IMR-90 (cell line): Measurements from ENCODE around the gene MLEC. TPM values are rescaled to one million over a fixed set of nuclear protein-coding genes. Genes with fewer than 3 reads are reported as not detected.

Experiments used
- ATAC-seq: fragments of 200-7000 bp; cut with Tn5 transposase; 2 replicates; pipeline ENCODE4 v1.9.1; 2020; ENCODE audit warnings: low read depth, mild to moderate bottlenecking, moderate library complexity
- BruUV-seq: library from RNA; stranded (reverse); fragments of 400-500 nt; replicated peaks from 2 replicates; lab custom pipeline; 2021; lab: Mats Ljungman, UMichigan
- CTCF ChIA-PET: fragments of 300-600 bp; formaldehyde crosslinking; extraction: SDS; loops from one replicate; lab custom pipeline; 2021; ENCODE audit warnings: antibody characterized with exemption; lab: Yijun Ruan, JAX
- POLR2A ChIA-PET: fragments of 300-600 bp; sonication (Branson Sonifier 250); formaldehyde crosslinking; loops from one replicate; lab custom pipeline; 2022; ENCODE audit warnings: antibody characterized with exemption; ENCODE audit not compliant: unreplicated experiment; lab: Charles Lee
- DNase-seq: peaks from one replicate; pipeline ENCODE4 v3.0.0; 2013
- H2AFZ ChIP-seq: replicated peaks from 2 replicates; pipeline ENCODE3; 2013; ENCODE audit warnings: low read length, mild to moderate bottlenecking; ENCODE audit not compliant: poor library complexity
- H2AK5ac ChIP-seq: 2 replicates; pipeline ENCODE4 v1.6.1; 2013; ENCODE audit warnings: low read depth, low read length, inconsistent platforms
- H2AK9ac ChIP-seq: replicated peaks from 2 replicates; pipeline ENCODE3; 2013; ENCODE audit warnings: mild to moderate bottlenecking, low read depth, low read length, moderate library complexity; ENCODE audit not compliant: poor library complexity
- H2BK120ac ChIP-seq: 2 replicates; pipeline ENCODE4 v1.6.1; 2013; ENCODE audit warnings: low read depth, low read length, inconsistent platforms
- H2BK15ac ChIP-seq: 3 replicates; pipeline ENCODE4 v1.6.1; 2013; ENCODE audit warnings: low read depth, low read length, inconsistent platforms
- H2BK20ac ChIP-seq: 2 replicates; pipeline ENCODE4 v1.6.1; 2013; ENCODE audit warnings: low read depth, mild to moderate bottlenecking, inconsistent platforms, low read length, moderate library complexity
- H2BK5ac ChIP-seq: 2 replicates; pipeline ENCODE4 v1.6.1; 2013; ENCODE audit warnings: mild to moderate bottlenecking, low read depth, low read length, inconsistent platforms; ENCODE audit not compliant: poor library complexity, severe bottlenecking
- H3K14ac ChIP-seq: replicated peaks from 2 replicates; pipeline ENCODE4 v1.6.1; 2013; ENCODE audit warnings: low read depth, low read length, inconsistent platforms
- H3K18ac ChIP-seq: 2 replicates; pipeline ENCODE4 v1.6.1; 2013; ENCODE audit warnings: low read depth, low read length, control low read depth
- H3K23ac ChIP-seq: 2 replicates; pipeline ENCODE4 v1.6.1; 2013; ENCODE audit warnings: low read depth, low read length, inconsistent platforms
- H3K27ac ChIP-seq: 2 replicates; pipeline ENCODE4 v1.5.1; 2013; ENCODE audit warnings: mild to moderate bottlenecking, control low read depth, low read length; ENCODE audit not compliant: insufficient read depth
- H3K27me3 ChIP-seq: 2 replicates; pipeline ENCODE4 v1.6.1; 2013; ENCODE audit warnings: low read length; ENCODE audit not compliant: control insufficient read depth, insufficient read depth
- H3K36me3 ChIP-seq: 2 replicates; pipeline ENCODE4 v1.6.1; 2013; ENCODE audit warnings: low read length, mixed read lengths; ENCODE audit not compliant: control insufficient read depth, insufficient read depth
- H3K4ac ChIP-seq: 2 replicates; pipeline ENCODE4 v1.6.1; 2013; ENCODE audit warnings: low read depth, low read length, inconsistent platforms
- H3K4me1 ChIP-seq: 2 replicates; pipeline ENCODE4 v1.6.1; 2013; ENCODE audit warnings: low read length, mixed read lengths; ENCODE audit not compliant: control insufficient read depth, insufficient read depth
- H3K4me2 ChIP-seq: 2 replicates; pipeline ENCODE4 v1.6.1; 2013; ENCODE audit warnings: low read depth, mild to moderate bottlenecking, control low read depth, low read length, moderate library complexity
- H3K4me3 ChIP-seq: 2 replicates; pipeline ENCODE4 v1.5.1; 2013; ENCODE audit warnings: low read depth, mild to moderate bottlenecking, control low read depth, low read length, moderate library complexity; ENCODE audit not compliant: insufficient read depth
- H3K56ac ChIP-seq: 2 replicates; pipeline ENCODE4 v1.6.1; 2013; ENCODE audit warnings: low read length, inconsistent platforms; ENCODE audit not compliant: insufficient read depth; ENCODE audit errors: extremely low read depth
- H3K79me1 ChIP-seq, 2 experiments: 2 replicates each; pipeline ENCODE4 v1.6.1; 2013; ENCODE audit warnings: low read length in 2 of 2, inconsistent platforms in 1 of 2, low read depth in 1 of 2
- H3K9ac ChIP-seq: 2 replicates; pipeline ENCODE4 v1.6.1; 2013; ENCODE audit warnings: low read depth, low read length, control low read depth
- H3K9me1 ChIP-seq: 2 replicates; pipeline ENCODE4 v1.6.1; 2013; ENCODE audit warnings: low read length, inconsistent platforms; ENCODE audit not compliant: insufficient read depth
- H3K9me3 ChIP-seq: 2 replicates; pipeline ENCODE4 v1.6.1; 2013; ENCODE audit warnings: low read length; ENCODE audit not compliant: control insufficient read depth, insufficient read depth
- H4K20me1 ChIP-seq: 2 replicates; pipeline ENCODE4 v1.6.1; 2013; ENCODE audit warnings: low read length, inconsistent platforms; ENCODE audit not compliant: insufficient read depth
- H4K5ac ChIP-seq: 2 replicates; pipeline ENCODE4 v1.6.1; 2013; ENCODE audit warnings: mild to moderate bottlenecking, low read depth, low read length, control low read depth
- H4K8ac ChIP-seq, 2 experiments: 2 replicates each; pipeline ENCODE4 v1.6.1; 2013; ENCODE audit warnings: low read depth in 2 of 2, low read length in 2 of 2, control low read depth in 1 of 2, inconsistent platforms in 1 of 2
- H4K91ac ChIP-seq: 2 replicates; pipeline ENCODE4 v1.6.1; 2013; ENCODE audit warnings: low read depth, low read length, inconsistent platforms; ENCODE audit not compliant: insufficient read depth
- BHLHE40 ChIP-seq: fragments of 150-350 bp; IDR thresholded peaks from 2 replicates; pipeline ENCODE4 v1.6.1; 2016; ENCODE audit warnings: mild to moderate bottlenecking, low read depth, low read length
- CHD1 ChIP-seq: IDR thresholded peaks from 2 replicates; pipeline ENCODE4 v1.6.1; 2012; ENCODE audit warnings: low read depth, low read length, improper control_type of control experiment
- FOS ChIP-seq: fragments of 150-350 bp; IDR thresholded peaks from 2 replicates; pipeline ENCODE4 v1.6.1; 2016; ENCODE audit warnings: low read depth, low read length
- MAFK ChIP-seq: IDR thresholded peaks from 2 replicates; pipeline ENCODE4 v1.6.1; 2012; ENCODE audit warnings: low read depth, low read length, improper control_type of control experiment
- MAZ ChIP-seq: IDR thresholded peaks from 2 replicates; pipeline ENCODE4 v1.6.1; 2012; ENCODE audit warnings: low read depth, mild to moderate bottlenecking, low read length, improper control_type of control experiment, moderate library complexity, borderline replicate concordance
- MXI1 ChIP-seq: IDR thresholded peaks from 2 replicates; pipeline ENCODE4 v1.6.1; 2012; ENCODE audit warnings: low read depth, mild to moderate bottlenecking, low read length, moderate library complexity, borderline replicate concordance
- NFE2L2 ChIP-seq: fragments of 150-350 bp; IDR thresholded peaks from 2 replicates; pipeline ENCODE4 v1.6.1; 2016; ENCODE audit warnings: low read depth, mild to moderate bottlenecking, low read length
- POLR2A ChIP-seq: IDR thresholded peaks from 2 replicates; pipeline ENCODE4 v1.6.1; 2012; ENCODE audit warnings: mild to moderate bottlenecking, low read depth, low read length
- RAD21 ChIP-seq: IDR thresholded peaks from 2 replicates; pipeline ENCODE4 v1.6.1; 2012; ENCODE audit warnings: low read length, improper control_type of control experiment
- RCOR1 ChIP-seq: IDR thresholded peaks from 2 replicates; pipeline ENCODE4 v1.6.1; 2012; ENCODE audit warnings: mild to moderate bottlenecking, low read length, improper control_type of control experiment; ENCODE audit not compliant: insufficient replicate concordance
- RFX5 ChIP-seq: IDR thresholded peaks from 2 replicates; pipeline ENCODE4 v1.8.0; 2012; ENCODE audit warnings: low read depth, mild to moderate bottlenecking, low read length, moderate library complexity
- WGBS, 2 experiments: methylation state at CpG; one replicate each; pipeline versions ENCODE4 v1.1.5 to v1.1.7; 2013; ENCODE audit warnings: missing lambda C conversion rate in 2 of 2; ENCODE audit not compliant: insufficient read length in 1 of 2; ENCODE audit errors: extremely low coverage in 2 of 2; 5-methylcytosine and 5-hydroxymethylcytosine counted together
- dilution Hi-C: fragments of 300-500 bp; cut with HindIII; formaldehyde crosslinking; loops from one replicate; pipeline ENCODE4 v1.14.3; 2018; ENCODE audit warnings: low sequenced_read_pairs; ENCODE audit not compliant: unreplicated experiment
- in situ Hi-C: fragments of 300-500 bp; cut with MboI; formaldehyde crosslinking; loops from 3 replicates; pipeline ENCODE4 v1.14.3; 2019; ENCODE audit warnings: low sequenced_read_pairs, inconsistent platforms, mixed read lengths
- intact Hi-C: fragments of 100-400 bp; cut with micrococcal nuclease; formaldehyde crosslinking; loops from 2 replicates; pipeline ENCODE4 v1.10.0; 2022
- polyA plus RNA-seq, 3 experiments: library from polyadenylated mRNA; depleted of rRNA; stranded (reverse); fragments of >200 nt; gene quantifications; 2 replicates each; pipeline ENCODE4 v1.2.3, GENCODE V29; 2012; ENCODE audit warnings: low replicate concordance in 1 of 3
- total RNA-seq: library from RNA; depleted of rRNA; stranded (reverse); fragments of >200 nt; gene quantifications from 2 replicates; pipeline ENCODE4 v1.2.3, GENCODE V29; 2012
- TF ChIP-seq, protein P1 (sequence below): fragments of 150-350 bp; IDR thresholded peaks from 2 replicates; pipeline ENCODE4 v1.6.1; 2016; ENCODE audit warnings: low read depth, mild to moderate bottlenecking, low read length, moderate library complexity, borderline replicate concordance
- TF ChIP-seq, protein P2 (sequence below): conservative IDR thresholded peaks from 2 replicates; pipeline ENCODE4 v1.5.1; 2012; ENCODE audit warnings: mild to moderate bottlenecking, low read depth, low read length, improper control_type of control experiment
- TF ChIP-seq, protein P3 (sequence below): fragments of 150-350 bp; IDR thresholded peaks from 2 replicates; pipeline ENCODE4 v1.6.1; 2017; ENCODE audit warnings: mild to moderate bottlenecking, antibody characterized with exemption, low read length, low read depth

MLEC gene
- total and polyA plus RNA-seq, 2 of the 4 experiments (the other 2 are of a cell fraction) = 44.1 to 137 TPM

DNA sequence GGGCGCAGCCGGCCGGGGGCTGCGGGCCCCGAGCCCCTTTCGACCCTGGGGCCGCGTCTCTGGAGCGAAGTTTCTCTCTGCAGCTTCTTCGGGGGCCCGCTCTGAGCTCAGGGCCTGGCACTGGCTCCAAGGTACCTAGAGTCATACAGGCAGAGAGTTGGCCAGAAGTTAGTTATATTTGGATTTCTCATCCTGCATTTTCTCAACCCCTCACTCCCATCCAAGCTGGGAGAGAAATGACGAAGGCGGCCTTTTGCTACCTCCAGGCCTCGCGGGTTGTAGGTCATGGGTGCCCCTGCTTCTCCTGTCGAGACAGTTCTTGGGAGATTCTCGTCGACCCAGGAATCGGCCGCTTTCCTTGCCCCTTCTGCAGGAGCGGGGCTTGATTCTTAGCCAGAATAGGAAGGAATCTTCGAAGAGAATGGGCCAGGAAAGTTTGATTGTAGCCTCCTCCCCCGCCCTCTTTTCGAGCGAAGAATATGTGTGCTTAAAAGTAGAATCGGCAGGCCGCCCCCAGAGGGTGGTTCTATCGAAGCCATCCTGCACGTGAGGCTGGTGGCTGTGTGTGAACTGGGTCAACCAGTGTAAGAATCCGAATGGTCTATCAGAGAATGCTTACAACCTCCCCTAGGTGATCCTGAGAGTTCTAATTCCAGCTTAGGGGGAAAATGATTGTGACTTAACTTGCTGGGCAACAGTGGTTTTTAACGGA is 785 bp downstream of the MLEC start:
- in situ Hi-C loops = no loop called here
- Histone ChIP-seq H3K23ac (peak overlapping the region; percentile 70), H3K4me1 (peaks cover 10% of the 10 kb centered on the region), H2AK9ac (peak overlapping the region; percentile 92), H3K9ac (peak overlapping the region; percentile 84), H4K20me1 (peaks cover 53% of the 10 kb centered on the region), H2BK120ac (no peak overlapping the region), H3K4ac (peak overlapping the region; percentile 38; the same call in 1 of the 2 replicates), H3K79me1 (peaks cover 26 to 54% of the 10 kb centered on the region in 2 experiments), H2BK20ac (no peak overlapping the region), H3K18ac (no peak overlapping the region), H2AK5ac (no peak overlapping the region; the same call in 1 of the 2 replicates), H2BK5ac (peak overlapping the region; percentile 55), H3K56ac (peak overlapping the region; percentile 17; the same call in 1 of the 2 replicates), H3K36me3 (no peaks in the 10 kb centered on the region), H3K27ac (peak overlapping the region; percentile 76), H3K4me3 (peak overlapping the region; percentile 86), H4K91ac (no peak overlapping the region), H4K8ac (peak overlapping the region in 1 of 2 experiments; percentile 44; a peak in 2 of 4 replicates), H4K5ac (peak overlapping the region; percentile 39), H3K14ac (peak overlapping the region; percentile 30; the same call in 1 of the 2 replicates), H2BK15ac (no peak overlapping the region), H3K9me1 (peaks cover 18% of the 10 kb centered on the region), H3K27me3 (no peaks in the 10 kb centered on the region), H2AFZ (peak overlapping the region; percentile 92), H3K9me3 (no peaks in the 10 kb centered on the region), H3K4me2 (peak overlapping the region; percentile 99)
- DNase-seq (no peak), ATAC-seq (no peak)
- BruUV-seq = no TSS peak
- CTCF ChIA-PET = interaction anchor here (1.9 kb wide), 1 partner anchor 38 kb away, joined by 6 read pairs; no protein-coding TSS in a partner anchor
- POLR2A ChIA-PET = no interaction called here
- dilution Hi-C loops = no loop called here
- intact Hi-C loops = loop anchor here (2.0 kb wide), 1 partner anchor 23 kb away; the partner anchor contains the start of gene UNC119B
- 4% methylated on average over 13 of the region's 31 CpGs; no CpG with 5 or more reads in 1 of the 2 experiments for WGBS, 2 experiments
- TF ChIP-seq CHD1 = no peak
- no peak for TF ChIP-seq MAFK
- TF ChIP-seq NFE2L2 = no peak
- TF ChIP-seq, protein P1, sequence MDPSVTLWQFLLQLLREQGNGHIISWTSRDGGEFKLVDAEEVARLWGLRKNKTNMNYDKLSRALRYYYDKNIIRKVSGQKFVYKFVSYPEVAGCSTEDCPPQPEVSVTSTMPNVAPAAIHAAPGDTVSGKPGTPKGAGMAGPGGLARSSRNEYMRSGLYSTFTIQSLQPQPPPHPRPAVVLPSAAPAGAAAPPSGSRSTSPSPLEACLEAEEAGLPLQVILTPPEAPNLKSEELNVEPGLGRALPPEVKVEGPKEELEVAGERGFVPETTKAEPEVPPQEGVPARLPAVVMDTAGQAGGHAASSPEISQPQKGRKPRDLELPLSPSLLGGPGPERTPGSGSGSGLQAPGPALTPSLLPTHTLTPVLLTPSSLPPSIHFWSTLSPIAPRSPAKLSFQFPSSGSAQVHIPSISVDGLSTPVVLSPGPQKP = no peak
- no peak for TF ChIP-seq FOS
- TF ChIP-seq MAZ = no peak
- TF ChIP-seq BHLHE40 = peak; percentile 92
- TF ChIP-seq MXI1 = 0 out of 2 replicates have a peak, but pooled peaks have one; percentile 11
- TF ChIP-seq RFX5 = no peak
- no peak for TF ChIP-seq RAD21
- no peak for TF ChIP-seq RCOR1
- TF ChIP-seq, protein P2, sequence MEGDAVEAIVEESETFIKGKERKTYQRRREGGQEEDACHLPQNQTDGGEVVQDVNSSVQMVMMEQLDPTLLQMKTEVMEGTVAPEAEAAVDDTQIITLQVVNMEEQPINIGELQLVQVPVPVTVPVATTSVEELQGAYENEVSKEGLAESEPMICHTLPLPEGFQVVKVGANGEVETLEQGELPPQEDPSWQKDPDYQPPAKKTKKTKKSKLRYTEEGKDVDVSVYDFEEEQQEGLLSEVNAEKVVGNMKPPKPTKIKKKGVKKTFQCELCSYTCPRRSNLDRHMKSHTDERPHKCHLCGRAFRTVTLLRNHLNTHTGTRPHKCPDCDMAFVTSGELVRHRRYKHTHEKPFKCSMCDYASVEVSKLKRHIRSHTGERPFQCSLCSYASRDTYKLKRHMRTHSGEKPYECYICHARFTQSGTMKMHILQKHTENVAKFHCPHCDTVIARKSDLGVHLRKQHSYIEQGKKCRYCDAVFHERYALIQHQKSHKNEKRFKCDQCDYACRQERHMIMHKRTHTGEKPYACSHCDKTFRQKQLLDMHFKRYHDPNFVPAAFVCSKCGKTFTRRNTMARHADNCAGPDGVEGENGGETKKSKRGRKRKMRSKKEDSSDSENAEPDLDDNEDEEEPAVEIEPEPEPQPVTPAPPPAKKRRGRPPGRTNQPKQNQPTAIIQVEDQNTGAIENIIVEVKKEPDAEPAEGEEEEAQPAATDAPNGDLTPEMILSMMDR = no peak
- TF ChIP-seq, protein P3, sequence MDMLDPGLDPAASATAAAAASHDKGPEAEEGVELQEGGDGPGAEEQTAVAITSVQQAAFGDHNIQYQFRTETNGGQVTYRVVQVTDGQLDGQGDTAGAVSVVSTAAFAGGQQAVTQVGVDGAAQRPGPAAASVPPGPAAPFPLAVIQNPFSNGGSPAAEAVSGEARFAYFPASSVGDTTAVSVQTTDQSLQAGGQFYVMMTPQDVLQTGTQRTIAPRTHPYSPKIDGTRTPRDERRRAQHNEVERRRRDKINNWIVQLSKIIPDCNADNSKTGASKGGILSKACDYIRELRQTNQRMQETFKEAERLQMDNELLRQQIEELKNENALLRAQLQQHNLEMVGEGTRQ = peak; percentile 37; the same call in 1 of the 2 replicates
- TF ChIP-seq POLR2A = no peak
